HG03469 (cell line): ENCODE results near the gene UMOD.
"Not testable (repeated sequence)": the region's sequence is repeated elsewhere in the genome, so short reads cannot be mapped to it uniquely, and the experiment has no call there.

Source experiments
- ATAC-seq: cut with Tn5 transposase; IDR thresholded peaks from one replicate; pipeline ENCODE4 v1.9.1; 2021; ENCODE audit warnings: mild to moderate bottlenecking, moderate library complexity, moderate number of reproducible peaks; ENCODE audit not compliant: unreplicated experiment

The UMOD gene

DNA sequence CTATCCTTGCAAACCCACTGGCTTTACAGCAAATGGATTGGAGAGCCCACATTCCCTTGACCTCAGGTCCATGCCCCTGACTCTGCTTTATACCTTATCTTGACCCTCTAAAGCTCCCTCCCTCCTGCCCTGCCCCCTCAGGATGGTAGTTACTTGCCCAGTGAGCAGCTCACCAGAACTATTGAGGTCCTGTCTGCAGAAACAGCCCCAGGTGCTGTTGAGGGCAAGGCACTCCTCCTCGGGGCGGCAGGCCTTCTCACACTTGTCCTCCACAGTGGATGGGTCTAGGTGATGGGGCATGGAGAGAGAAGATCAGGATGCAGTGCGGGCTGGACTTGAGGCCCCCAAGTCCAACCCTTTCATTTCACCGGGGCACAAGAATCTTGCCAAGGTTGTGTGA is 29.8 kb downstream of the UMOD start:
- ATAC-seq: no peak

DNA sequence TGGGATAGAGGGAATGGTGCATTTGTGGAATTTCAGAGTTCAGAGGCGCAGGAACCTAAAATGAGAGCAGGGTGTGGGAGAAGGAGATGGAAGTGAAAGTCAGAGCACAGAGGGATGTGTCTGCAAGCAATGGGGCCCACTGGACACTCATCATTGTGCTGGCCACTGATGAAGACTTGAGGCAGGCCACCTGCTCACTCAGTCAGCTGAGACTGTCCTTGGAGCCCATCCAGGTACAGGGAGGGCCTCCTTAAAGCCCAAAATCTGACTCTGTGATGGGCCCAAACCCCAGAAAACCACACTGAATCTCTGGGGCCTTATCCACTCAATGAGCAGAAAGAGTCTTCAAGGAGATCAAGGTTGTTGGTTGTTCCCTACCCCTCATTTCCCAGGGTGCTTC is 30.8 kb downstream of the UMOD start:
- no peak for ATAC-seq

- ATAC-seq: not testable (repeated sequence)
Observed at GRCh38 chr16:20321051-20321450, 31.5 kb downstream of the UMOD start.

DNA sequence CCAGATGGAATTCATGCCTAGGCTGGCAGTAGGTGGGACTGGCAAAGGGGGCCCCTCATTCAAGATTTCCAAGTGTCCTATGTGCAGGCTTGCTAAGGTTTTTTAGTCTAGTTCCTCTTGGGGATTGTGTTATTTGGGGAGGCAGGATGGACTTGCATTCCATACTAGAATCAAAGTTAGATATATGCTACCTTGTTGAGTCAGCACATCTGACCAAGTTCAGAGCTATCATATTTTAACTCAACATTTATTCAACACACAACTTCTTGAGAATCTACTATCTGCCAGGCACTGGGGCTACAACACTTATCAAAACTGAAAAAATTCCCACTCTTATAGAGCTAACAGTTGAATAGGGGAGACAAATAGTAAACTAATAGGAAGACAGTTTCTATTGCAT is 31.9 kb downstream of the UMOD start:
- no peak for ATAC-seq

- no peak for ATAC-seq
Observed at GRCh38 chr16:20320178-20320577, 32.3 kb downstream of the UMOD start.

DNA sequence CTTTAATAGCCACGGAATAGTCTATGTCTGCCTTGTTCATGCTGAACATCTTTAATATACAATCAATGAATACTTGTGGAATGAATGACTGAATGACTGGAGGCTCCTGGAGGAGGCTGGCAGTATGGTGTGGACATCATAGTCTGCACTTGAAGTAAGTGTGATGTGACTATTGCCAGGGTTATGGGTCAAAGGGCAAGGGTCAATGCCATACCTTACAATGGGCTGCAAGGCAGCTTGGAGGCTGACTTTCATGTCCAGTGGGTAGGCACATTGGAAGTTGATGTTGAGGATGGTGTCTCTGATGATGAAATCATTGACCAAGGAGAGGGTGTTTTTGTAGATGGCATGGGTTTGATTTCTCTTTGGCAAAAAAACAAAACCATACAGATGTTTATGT is 33.1 kb downstream of the UMOD start:
- no peak for ATAC-seq

GRCh38 chr16:20318437-20318836 is 34.1 kb downstream of the UMOD start:
- ATAC-seq: no peak

DNA sequence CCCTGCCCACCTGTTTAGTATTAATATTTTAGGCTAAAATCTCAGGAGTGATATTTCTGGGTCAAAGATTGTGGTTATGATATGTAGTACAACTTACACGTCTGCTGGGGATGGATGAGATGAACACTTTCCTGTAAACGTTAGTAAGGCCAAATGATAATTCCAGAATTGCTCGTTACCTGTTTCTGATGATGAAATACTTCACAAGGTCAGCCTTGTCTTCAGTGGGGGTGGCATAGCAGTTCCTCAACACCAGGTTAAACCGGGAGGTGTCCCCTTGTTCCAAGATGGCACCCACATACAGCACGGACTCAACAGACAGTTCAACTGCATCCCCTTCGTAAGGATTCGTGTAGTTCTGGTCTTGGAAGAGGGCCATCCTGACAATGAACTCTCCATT is 34.5 kb downstream of the UMOD start:
- ATAC-seq: no peak

GRCh38 chr16:20317117-20317516 is 35.4 kb downstream of the UMOD start:
- no peak for ATAC-seq

- no peak for ATAC-seq
Observed at GRCh38 chr16:20316715-20317114, 35.8 kb downstream of the UMOD start.

DNA sequence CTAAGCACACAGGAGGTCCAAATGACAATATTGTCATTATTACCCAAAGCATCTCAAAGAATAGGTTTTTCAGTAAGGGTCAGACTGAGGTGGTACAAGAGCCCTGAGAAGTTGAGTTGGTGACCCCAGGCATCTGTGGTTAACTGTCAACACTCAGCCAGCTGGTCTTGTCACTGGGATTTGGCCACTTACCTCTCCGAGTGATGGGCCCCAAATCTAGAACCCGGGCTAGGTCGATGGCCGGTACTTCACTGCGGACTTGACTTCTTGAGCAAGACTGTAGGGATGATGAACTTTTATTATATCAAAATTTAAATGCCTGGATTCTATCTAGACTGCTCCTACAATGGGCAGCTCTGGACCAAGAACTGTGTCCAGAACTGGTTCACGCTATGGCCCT is 36.8 kb downstream of the UMOD start:
- ATAC-seq: no peak

GRCh38 chr16:20314575-20314974 is 37.9 kb downstream of the UMOD start:
- no peak for ATAC-seq

- ATAC-seq: no peak
Observed at GRCh38 chr16:20313741-20314140, 38.8 kb downstream of the UMOD start.

GRCh38 chr16:20312536-20313095 is 39.9 kb downstream of the UMOD start:
- ATAC-seq: not testable (repeated sequence)

DNA sequence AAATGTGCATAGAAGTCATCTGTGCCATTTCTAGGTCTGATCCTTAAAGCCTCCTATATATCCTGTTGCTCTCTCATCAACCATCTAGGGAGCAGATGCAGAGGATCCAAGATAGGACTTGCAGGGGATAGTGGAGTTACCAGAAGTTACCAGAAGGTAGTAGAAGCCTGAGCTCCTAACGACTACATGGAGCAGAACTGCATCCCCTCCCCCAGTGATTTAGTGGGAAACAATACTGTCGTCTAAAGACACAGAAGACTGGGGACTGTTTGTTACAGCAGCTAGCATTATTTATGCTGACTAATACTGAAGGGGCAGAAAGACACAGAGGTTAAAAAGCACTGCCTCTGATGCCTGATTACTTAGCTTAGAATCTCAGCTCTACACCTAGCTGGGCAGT is 41.0 kb downstream of the UMOD start:
- ATAC-seq: no peak

- no peak for ATAC-seq
Observed at GRCh38 chr16:20310421-20311395, 41.8 kb downstream of the UMOD start.

GRCh38 chr16:20309786-20310185 is 42.7 kb downstream of the UMOD start:
- no peak for ATAC-seq

DNA sequence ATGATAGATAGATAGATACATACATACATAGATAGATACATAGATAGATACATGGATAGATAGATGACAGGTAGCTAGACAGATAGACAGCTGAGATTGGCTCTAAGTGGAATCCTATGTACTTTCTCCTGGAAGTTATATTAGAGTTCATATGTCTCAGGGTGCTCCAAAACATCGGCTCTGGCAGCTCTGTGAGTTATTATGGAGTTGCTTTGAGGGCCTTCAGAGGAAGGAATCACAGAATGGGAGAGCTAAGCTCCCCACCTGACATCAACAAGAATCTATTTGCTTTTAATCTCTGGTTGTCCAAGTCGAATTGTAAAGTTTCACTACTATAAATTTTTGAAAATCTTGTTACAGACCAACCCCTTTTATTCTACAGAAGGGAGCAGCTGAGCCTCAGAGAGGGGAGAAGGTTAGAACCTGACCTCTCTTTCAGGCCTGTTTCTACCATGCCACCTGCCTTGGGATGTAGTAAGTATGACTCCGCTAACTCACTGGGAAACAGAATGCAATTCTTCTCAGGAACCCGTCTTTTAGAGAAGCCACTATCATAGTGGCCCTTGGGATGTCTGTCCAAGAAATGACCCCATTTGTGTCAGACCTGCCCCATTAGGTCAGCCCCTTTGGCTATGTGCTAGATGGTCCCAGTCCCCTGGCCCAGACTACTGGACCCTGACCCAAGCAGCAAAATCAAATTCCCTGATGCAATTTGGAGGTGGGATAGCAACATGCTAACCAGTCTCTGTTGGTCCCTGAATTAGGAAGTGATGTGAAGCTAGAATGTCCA is 43.5 kb downstream of the UMOD start:
- no peak for ATAC-seq

- ATAC-seq: no peak
Observed at GRCh38 chr16:20308266-20308665, 44.2 kb downstream of the UMOD start.

- ATAC-seq: no peak
Observed at GRCh38 chr16:20307791-20308190, 44.7 kb downstream of the UMOD start.

DNA sequence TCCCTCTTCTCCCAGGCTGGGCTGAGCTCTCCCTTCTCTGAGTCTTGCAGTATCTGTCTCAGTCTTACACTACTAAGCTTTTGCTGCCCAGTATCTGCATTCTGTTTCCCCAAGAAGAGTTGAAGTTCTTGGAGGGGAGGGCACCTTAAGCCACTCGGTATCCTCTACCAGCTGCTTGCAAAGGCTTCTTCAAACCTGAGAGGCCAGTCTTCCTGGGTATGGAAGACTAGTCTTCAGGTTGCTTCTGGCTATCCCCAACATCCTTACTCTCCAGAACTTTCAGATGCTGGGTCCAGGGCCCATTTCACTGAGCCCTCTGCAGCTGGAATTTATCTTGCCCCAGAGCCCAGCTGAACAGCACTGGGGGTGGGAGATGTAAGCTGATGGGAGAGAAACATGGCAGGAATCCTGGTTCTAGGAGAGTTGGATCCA is 45.3 kb downstream of the UMOD start:
- ATAC-seq: no peak

DNA sequence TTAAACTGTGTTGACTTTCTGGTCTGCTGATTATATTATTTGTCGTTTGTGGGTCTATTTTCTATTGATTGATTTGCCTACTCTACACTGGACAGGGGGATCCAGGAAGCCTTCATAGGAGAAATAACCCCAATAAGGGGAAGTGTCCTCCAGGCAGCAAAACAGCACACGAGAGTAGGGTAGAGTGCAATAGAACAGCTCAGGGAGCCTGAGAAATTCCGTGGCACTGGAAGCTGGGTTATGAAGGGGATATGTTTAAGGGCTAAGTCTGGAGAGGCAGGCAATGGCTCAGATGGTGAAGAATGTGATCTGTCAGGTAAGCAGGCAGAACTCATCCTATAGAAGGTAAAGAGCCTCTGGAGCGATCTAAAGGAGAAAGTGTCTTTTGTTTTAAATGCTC is 46.1 kb downstream of the UMOD start:
- no peak for ATAC-seq
